Measurements from ENCODE around the gene NHSL1. TPM values are rescaled to one million over a fixed set of nuclear protein-coding genes. Genes with fewer than 3 reads are reported as not detected.

NHSL1 gene
- polyA plus RNA-seq, 1 experiment = 10.5 TPM

DNA sequence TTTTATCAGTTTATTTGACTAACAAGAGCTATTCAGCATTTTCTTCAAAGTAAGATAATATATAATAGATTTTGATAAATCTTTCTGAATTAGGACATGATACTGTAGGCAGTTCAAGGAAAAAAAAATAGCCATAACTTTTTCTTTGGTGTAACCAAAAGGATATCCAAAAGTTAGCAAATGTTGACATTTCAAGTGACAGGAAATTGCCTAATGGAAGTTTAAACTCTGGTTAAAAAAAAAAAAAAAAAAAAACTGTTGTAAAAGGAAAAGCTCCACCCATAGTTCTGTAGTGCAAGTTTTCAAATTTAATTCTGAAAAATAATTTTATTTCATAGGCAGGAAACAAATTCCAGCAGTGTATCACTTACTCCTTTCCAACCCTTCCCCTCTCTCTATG lies 76.4 kb downstream of the NHSL1 start:
- Histone ChIP-seq H3K4me3 (ENCODE audit: low read depth, low read length) (no peak overlapping the region), H3K9me3 (ENCODE audit: control insufficient read depth, insufficient read depth, low read length) (no peaks in the 10 kb centered on the region), H3K27me3 (ENCODE audit: control insufficient read depth, insufficient read depth, low read length) (no peaks in the 10 kb centered on the region), H3K27ac (ENCODE audit: low read depth, low read length) (no peak overlapping the region)
- DNase-seq (ENCODE audit: low read depth, low spot score) = no peak
- TF ChIP-seq CTCF (IDR thresholded peaks at IDR 0.05; ENCODE audit: low read depth, low read length) = no peak
- ChIA-PET POLR2A (interaction anchor here (0.7 kb wide), 2 partner anchors 90 to 550 kb away, joined by 4 to 8 read pairs; no protein-coding TSS in a partner anchor), CTCF (interaction anchor here (0.6 to 0.8 kb wide), 4 partner anchors 30 to 315 kb away, joined by 3 to 7 read pairs (median 3); no protein-coding TSS in a partner anchor)

GRCh38 chr6:138421608-138422007 lies 77.7 kb downstream of the NHSL1 start:
- H3K27me3 ChIP-seq (ENCODE audit: control insufficient read depth, insufficient read depth, low read length) = no peaks in the 10 kb centered on the region
- H3K27ac ChIP-seq (ENCODE audit: low read depth, low read length) = no peak overlapping the region
- POLR2A ChIA-PET = no interaction called here
- no peaks in the 10 kb centered on the region for H3K9me3 ChIP-seq (ENCODE audit: control insufficient read depth, insufficient read depth, low read length)
- TF ChIP-seq CTCF (IDR thresholded peaks at IDR 0.05; ENCODE audit: low read depth, low read length) = no peak
- DNase-seq (ENCODE audit: low read depth, low spot score) = no peak
- CTCF ChIA-PET = no interaction called here
- no peak overlapping the region for H3K4me3 ChIP-seq (ENCODE audit: low read depth, low read length)

GRCh38 chr6:138421089-138421488 lies 78.2 kb downstream of the NHSL1 start:
- H3K27ac ChIP-seq (ENCODE audit: low read depth, low read length) = no peak overlapping the region

DNA sequence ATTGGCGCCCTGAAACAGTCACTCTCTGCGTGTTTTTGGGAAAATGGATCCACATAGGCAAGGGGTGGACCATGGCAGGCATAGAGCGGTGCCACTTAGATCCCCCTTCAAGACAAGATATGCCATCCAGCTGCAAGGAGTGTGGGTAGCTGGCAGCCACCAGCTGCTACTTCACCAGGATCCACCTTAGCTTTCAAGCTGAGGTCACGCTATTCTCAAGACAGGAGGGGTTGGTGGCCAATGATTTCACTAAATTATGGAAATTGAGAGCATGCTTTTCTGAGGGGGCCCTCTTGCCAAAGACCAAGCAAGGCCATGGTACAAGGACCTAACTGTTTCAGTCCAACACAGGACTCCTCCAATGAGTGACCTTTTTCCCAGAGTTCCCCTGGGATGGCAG lies 78.9 kb downstream of the NHSL1 start:
- TF ChIP-seq CTCF (IDR thresholded peaks at IDR 0.05; ENCODE audit: low read depth, low read length) = no peak
- Histone ChIP-seq H3K9me3 (ENCODE audit: control insufficient read depth, insufficient read depth, low read length) (no peaks in the 10 kb centered on the region), H3K4me3 (ENCODE audit: low read depth, low read length) (no peak overlapping the region), H3K27ac (ENCODE audit: low read depth, low read length) (no peak overlapping the region), H3K27me3 (ENCODE audit: control insufficient read depth, insufficient read depth, low read length) (no peaks in the 10 kb centered on the region)
- DNase-seq (ENCODE audit: low read depth, low spot score) = no peak
- ChIA-PET CTCF (no interaction called here), POLR2A (no interaction called here)

More at GRCh38 chr6:138421089-138421488, 78.2 kb downstream of the NHSL1 start:
- no peaks in the 10 kb centered on the region for H3K27me3 ChIP-seq (ENCODE audit: control insufficient read depth, insufficient read depth, low read length)
- H3K9me3 ChIP-seq (ENCODE audit: control insufficient read depth, insufficient read depth, low read length) = no peaks in the 10 kb centered on the region
- no peak for DNase-seq (ENCODE audit: low read depth, low spot score)
- TF ChIP-seq CTCF (IDR thresholded peaks at IDR 0.05; ENCODE audit: low read depth, low read length) = no peak
- H3K4me3 ChIP-seq (ENCODE audit: low read depth, low read length) = no peak overlapping the region
- ChIA-PET POLR2A (no interaction called here), CTCF (no interaction called here)

DNA sequence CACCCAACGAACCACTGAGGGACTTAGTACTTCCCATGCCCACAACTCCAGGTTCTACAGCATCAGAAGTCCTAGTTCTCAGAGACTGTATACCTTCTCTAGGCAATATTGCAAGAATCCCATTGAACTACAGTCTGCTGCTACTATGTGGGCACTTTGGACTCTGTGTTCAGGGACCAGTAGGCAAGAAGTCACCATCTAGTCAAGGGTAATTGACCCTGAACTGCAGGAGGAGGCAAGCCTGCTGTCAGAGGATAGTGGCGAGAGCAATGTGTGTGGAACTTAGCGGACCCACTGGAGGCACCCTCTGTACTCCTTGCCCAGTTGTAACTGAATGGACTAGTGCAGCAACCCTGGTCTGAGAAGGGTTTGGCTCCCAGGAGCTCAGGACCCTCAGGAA lies 79.5 kb downstream of the NHSL1 start:
- Histone ChIP-seq H3K27ac (ENCODE audit: low read depth, low read length) (peak overlapping the region; percentile 21), H3K27me3 (ENCODE audit: control insufficient read depth, insufficient read depth, low read length) (no peaks in the 10 kb centered on the region), H3K9me3 (ENCODE audit: control insufficient read depth, insufficient read depth, low read length) (no peaks in the 10 kb centered on the region), H3K4me3 (ENCODE audit: low read depth, low read length) (no peak overlapping the region)
- no peak for TF ChIP-seq CTCF (IDR thresholded peaks at IDR 0.05; ENCODE audit: low read depth, low read length)
- ChIA-PET POLR2A (no interaction called here), CTCF (no interaction called here)
- no peak for DNase-seq (ENCODE audit: low read depth, low spot score)

All from AG04450 (cell line).